ACHN (cell line): Measurements from ENCODE around the gene CRB3.
"Not testable (repeated sequence)": the region's sequence is repeated elsewhere in the genome, so short reads cannot be mapped to it uniquely, and the experiment has no call there.

ENCODE experiments used
- DNase-seq: peaks from one replicate; pipeline ENCODE4 v3.0.0-alpha.2; 2015
- in situ Hi-C: cut with HindIII; loops from 2 replicates; pipeline ENCODE4 v1.10.0; 2017; ENCODE audit warnings: low sequenced_read_pairs, low pct_ligation_motif_present, low pct_unique_long_range_greater_than_20kb

The CRB3 gene

GRCh38 chr19:6464070-6464873 is at the start of gene CRB3:
Gene CRB3, plus strand, starts transcription at chr19:6464271. Its CDS starts 431 bp downstream, at chr19:6464702.
- in situ Hi-C loops = no loop called here
- DNase-seq = peak; percentile 62

- no peak for DNase-seq
- in situ Hi-C loops = no loop called here
Measured at GRCh38 chr19:6414793-6415590, 49.1 kb upstream of the CRB3 start.

- no peak for DNase-seq
- in situ Hi-C loops = no loop called here
Measured at GRCh38 chr19:6415591-6416190, 48.4 kb upstream of the CRB3 start.

- in situ Hi-C loops = no loop called here
- no peak for DNase-seq
Measured at GRCh38 chr19:6416658-6417405, 47.2 kb upstream of the CRB3 start.

- in situ Hi-C loops = no loop called here
- peak; percentile 35 for DNase-seq
Measured at GRCh38 chr19:6417713-6418561, 46.1 kb upstream of the CRB3 start.

GRCh38 chr19:6418562-6418932 is 45.5 kb upstream of the CRB3 start:
- no peak for DNase-seq
- in situ Hi-C loops = no loop called here

- DNase-seq = no peak
- in situ Hi-C loops = no loop called here
Measured at GRCh38 chr19:6421075-6422014, 42.7 kb upstream of the CRB3 start.

- in situ Hi-C loops = no loop called here
- DNase-seq = peak; percentile 42
Measured at GRCh38 chr19:6423499-6424194, 40.4 kb upstream of the CRB3 start.

- in situ Hi-C loops = no loop called here
- DNase-seq = no peak
Measured at GRCh38 chr19:6424195-6424938, 39.7 kb upstream of the CRB3 start, which contains the start of gene KHSRP. Gene KHSRP, minus strand, starts transcription at chr19:6424811. Its CDS starts 110 bp downstream, at chr19:6424701.

GRCh38 chr19:6424939-6425731 is 38.9 kb upstream of the CRB3 start:
- in situ Hi-C loops = no loop called here
- DNase-seq = peak; percentile 99

- no peak for DNase-seq
- in situ Hi-C loops = no loop called here
Measured at GRCh38 chr19:6425732-6426620, 38.1 kb upstream of the CRB3 start.

GRCh38 chr19:6427131-6427530 is 36.9 kb upstream of the CRB3 start:
- no peak for DNase-seq
- in situ Hi-C loops = no loop called here

GRCh38 chr19:6428692-6429418 is 35.2 kb upstream of the CRB3 start:
- in situ Hi-C loops, DNase-seq: not testable (repeated sequence)
